Measurements from ENCODE around the gene B4GALT2. TPM values are rescaled to one million over a fixed set of nuclear protein-coding genes. Genes with fewer than 3 reads are reported as not detected.
A peak's percentile ranks its signal among the peaks of the same experiment; 100 is the strongest.

The B4GALT2 gene
- total and polyA plus RNA-seq, 9 of the 15 experiments (the other 6 are each of a cell fraction or from before 2014, with no cell fraction given) = 1.3 to 86.8 (median 43.8) TPM

GRCh38 chr1:43991200-43991475 is 12.1 kb downstream of the B4GALT2 start (continued):
- TF ChIP-seq LCOR (CRISPR knock-in tag; IDR thresholded peaks at IDR 0.05) = 0 out of 2 replicates have a peak, but pooled peaks have one; percentile 17
- no peak for TF ChIP-seq ZNF184 (CRISPR knock-in tag; IDR thresholded peaks at IDR 0.05)
- TF ChIP-seq ZNF436 (CRISPR knock-in tag; IDR thresholded peaks at IDR 0.05) = no peak
- no peak; the same call in 1 of the 2 replicates for TF ChIP-seq ELF1 (tag; IDR thresholded peaks at IDR 0.05)
- TF ChIP-seq ZBTB33 (CRISPR knock-in tag; IDR thresholded peaks at IDR 0.05) = no peak
- no peak for TF ChIP-seq PRMT5 (CRISPR knock-in tag; IDR thresholded peaks at IDR 0.05)
- no peak for TF ChIP-seq PHB2 (IDR thresholded peaks at IDR 0.05; ENCODE audit: low read depth)
- no peak for TF ChIP-seq HDAC3 (IDR thresholded peaks at IDR 0.05; ENCODE audit: borderline replicate concordance, partially characterized antibody)
- no peak for TF ChIP-seq MGA (IDR thresholded peaks at IDR 0.05)
- TF ChIP-seq TBL1XR1 (IDR thresholded peaks at IDR 0.05; ENCODE audit: low read length in 2 of 2) = no peak
- no peak for TF ChIP-seq IRF2 (CRISPR knock-in tag; IDR thresholded peaks at IDR 0.05)
- TF ChIP-seq TAF7 (tag; IDR thresholded peaks at IDR 0.05) = peak; percentile 51
- TF ChIP-seq ILK (tag; IDR thresholded peaks at IDR 0.05; ENCODE audit: borderline replicate concordance, low read depth) = no peak

All from K562 (cell line).